Gastrocnemius medialis (tissue), 4 donors: Measurements from ENCODE around the gene TGM2.

Experiments
- POLR2A ChIP-seq, 2 donors: fragments of 450-650 bp; IDR thresholded peaks; one replicate each; pipeline ENCODE4 v1.6.1; 2017; ENCODE audit warnings: antibody characterized with exemption in 2 of 2, mild to moderate bottlenecking in 2 of 2, moderate library complexity in 2 of 2
- TF ChIP-seq, protein P1 (sequence below), 5 experiments: fragments of 450-650 bp in 3 of 5; fragments of 200-600 bp in 2 of 5; sonication (generic) in 2 of 5; IDR thresholded peaks in 4 of 5; conservative IDR thresholded peaks in 1 of 5; 1 replicate in 4 of 5; 2 replicates in 1 of 5; pipeline ENCODE4 v1.5.1; 2016 to 2019; ENCODE audit warnings: antibody characterized with exemption in 5 of 5, mild to moderate bottlenecking in 3 of 5, moderate library complexity in 3 of 5

DNA sequence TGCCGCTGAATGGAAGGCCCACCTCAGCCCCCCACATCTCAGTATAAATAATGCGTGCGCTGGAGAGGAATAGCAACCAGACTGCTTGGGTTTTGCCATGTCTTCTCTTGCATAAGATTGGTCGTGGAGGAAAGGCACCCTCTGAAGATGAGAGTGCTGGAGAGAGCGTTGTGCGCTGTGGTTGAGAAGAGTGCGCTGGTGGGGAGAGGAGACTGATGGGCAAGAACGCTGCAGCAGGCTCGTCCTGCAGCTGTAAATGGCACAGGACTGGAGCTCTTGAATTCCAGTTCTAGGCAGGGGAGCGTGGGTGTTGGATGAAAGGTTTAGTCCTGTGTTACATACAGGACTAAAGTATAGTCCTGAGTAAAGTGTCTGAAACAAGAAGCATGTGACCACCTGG lies 80.0 kb downstream of the TGM2 start:
- no peak for TF ChIP-seq POLR2A (IDR thresholded peaks at IDR 0.05)
- TF ChIP-seq, protein P1, sequence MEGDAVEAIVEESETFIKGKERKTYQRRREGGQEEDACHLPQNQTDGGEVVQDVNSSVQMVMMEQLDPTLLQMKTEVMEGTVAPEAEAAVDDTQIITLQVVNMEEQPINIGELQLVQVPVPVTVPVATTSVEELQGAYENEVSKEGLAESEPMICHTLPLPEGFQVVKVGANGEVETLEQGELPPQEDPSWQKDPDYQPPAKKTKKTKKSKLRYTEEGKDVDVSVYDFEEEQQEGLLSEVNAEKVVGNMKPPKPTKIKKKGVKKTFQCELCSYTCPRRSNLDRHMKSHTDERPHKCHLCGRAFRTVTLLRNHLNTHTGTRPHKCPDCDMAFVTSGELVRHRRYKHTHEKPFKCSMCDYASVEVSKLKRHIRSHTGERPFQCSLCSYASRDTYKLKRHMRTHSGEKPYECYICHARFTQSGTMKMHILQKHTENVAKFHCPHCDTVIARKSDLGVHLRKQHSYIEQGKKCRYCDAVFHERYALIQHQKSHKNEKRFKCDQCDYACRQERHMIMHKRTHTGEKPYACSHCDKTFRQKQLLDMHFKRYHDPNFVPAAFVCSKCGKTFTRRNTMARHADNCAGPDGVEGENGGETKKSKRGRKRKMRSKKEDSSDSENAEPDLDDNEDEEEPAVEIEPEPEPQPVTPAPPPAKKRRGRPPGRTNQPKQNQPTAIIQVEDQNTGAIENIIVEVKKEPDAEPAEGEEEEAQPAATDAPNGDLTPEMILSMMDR (IDR thresholded peaks at IDR 0.05 in 4 of 5, conservative IDR thresholded peaks at IDR 0.05 in 1 of 5), result no peak
